VCaP (cell line): ENCODE measurements around the gene PDIA5.

ENCODE experiments used
- H3K27ac ChIP-seq: fragments of 450-650 bp; 2 replicates; pipeline ENCODE4 v1.5.1; 2017
- CTCF ChIP-seq: fragments of 450-650 bp; conservative IDR thresholded peaks from 2 replicates; pipeline ENCODE4 v1.5.1; 2017; ENCODE audit warnings: mild to moderate bottlenecking, moderate library complexity

Gene PDIA5

GRCh38 chr3:123064506-123064905 lies 2.3 kb upstream of the PDIA5 start:
- H3K27ac ChIP-seq, result no peak overlapping the region
- no peak for TF ChIP-seq CTCF

GRCh38 chr3:123064914-123065313 lies 1.9 kb upstream of the PDIA5 start:
- TF ChIP-seq CTCF, result no peak
- H3K27ac ChIP-seq, result no peak overlapping the region

- H3K27ac ChIP-seq, result peak overlapping the region; percentile 88
- no peak for TF ChIP-seq CTCF
Measured at GRCh38 chr3:123066599-123066895, 278 bp upstream of the PDIA5 start.

- peak overlapping the region; percentile 88 for H3K27ac ChIP-seq
- TF ChIP-seq CTCF, result no peak
Measured at GRCh38 chr3:123067689-123068600, 1.1 kb downstream of the PDIA5 start.

- H3K27ac ChIP-seq, result peak overlapping the region; percentile 88
- no peak for TF ChIP-seq CTCF
Measured at GRCh38 chr3:123068601-123069381, 2.0 kb downstream of the PDIA5 start.

- peak overlapping the region; percentile 88 for H3K27ac ChIP-seq
- TF ChIP-seq CTCF, result no peak
Measured at GRCh38 chr3:123070510-123070909, 3.7 kb downstream of the PDIA5 start.

GRCh38 chr3:123071146-123071545 lies 4.3 kb downstream of the PDIA5 start:
- H3K27ac ChIP-seq, result no peak overlapping the region
- peak; percentile 16; the same call in 1 of the 2 replicates for TF ChIP-seq CTCF
